Panc1 (cell line): ENCODE results near the gene HDAC1.

Experiments
- CTCF ChIP-seq: fragments of 450-650 bp; IDR thresholded peaks from 2 replicates; pipeline ENCODE4 v1.5.1; 2017; ENCODE audit warnings: mild to moderate bottlenecking
- POLR2AphosphoS5 ChIP-seq: IDR thresholded peaks from 2 replicates; pipeline ENCODE4 v1.6.1; 2012; ENCODE audit warnings: mild to moderate bottlenecking, low read depth, low read length, moderate library complexity
- REST ChIP-seq, 2 experiments: IDR thresholded peaks; 2 replicates each; pipeline ENCODE4 v1.6.1; 2011 to 2012; ENCODE audit warnings: low read depth in 2 of 2, control low read depth in 1 of 2, low read length in 1 of 2, mild to moderate bottlenecking in 1 of 2, moderate library complexity in 1 of 2; ENCODE audit not compliant: insufficient read depth in 1 of 2
- SIN3A ChIP-seq: IDR thresholded peaks from 2 replicates; pipeline ENCODE4 v1.6.1; 2012; ENCODE audit warnings: low read depth, mild to moderate bottlenecking, low read length, moderate library complexity, borderline replicate concordance; ENCODE audit not compliant: insufficient read depth
- TCF7L2 ChIP-seq: IDR thresholded peaks from 2 replicates; pipeline ENCODE4 v1.6.1; 2011; ENCODE audit warnings: mild to moderate bottlenecking, low read depth, low read length, inconsistent platforms

GRCh38 chr1:32364836-32365235 is 73.0 kb downstream of the HDAC1 start:
- TF ChIP-seq REST (IDR thresholded peaks at IDR 0.05; ENCODE audit: insufficient read depth in 1 of 2, low read depth in 2 of 2, low read length in 1 of 2) (no peak), CTCF (no peak), SIN3A (no peak), POLR2AphosphoS5 (no peak), TCF7L2 (no peak)
